Embryonic facial prominence (tissue), 1 donor: Measurements from ENCODE around the gene SCAF11.
"Not testable (repeated sequence)": the region's sequence is repeated elsewhere in the genome, so short reads cannot be mapped to it uniquely, and the experiment has no call there.

Source experiments
- DNase-seq: peaks from one replicate; pipeline ENCODE4 v3.0.0-alpha.2; 2016; ENCODE audit errors: extremely low spot score

SCAF11 gene, protein sequence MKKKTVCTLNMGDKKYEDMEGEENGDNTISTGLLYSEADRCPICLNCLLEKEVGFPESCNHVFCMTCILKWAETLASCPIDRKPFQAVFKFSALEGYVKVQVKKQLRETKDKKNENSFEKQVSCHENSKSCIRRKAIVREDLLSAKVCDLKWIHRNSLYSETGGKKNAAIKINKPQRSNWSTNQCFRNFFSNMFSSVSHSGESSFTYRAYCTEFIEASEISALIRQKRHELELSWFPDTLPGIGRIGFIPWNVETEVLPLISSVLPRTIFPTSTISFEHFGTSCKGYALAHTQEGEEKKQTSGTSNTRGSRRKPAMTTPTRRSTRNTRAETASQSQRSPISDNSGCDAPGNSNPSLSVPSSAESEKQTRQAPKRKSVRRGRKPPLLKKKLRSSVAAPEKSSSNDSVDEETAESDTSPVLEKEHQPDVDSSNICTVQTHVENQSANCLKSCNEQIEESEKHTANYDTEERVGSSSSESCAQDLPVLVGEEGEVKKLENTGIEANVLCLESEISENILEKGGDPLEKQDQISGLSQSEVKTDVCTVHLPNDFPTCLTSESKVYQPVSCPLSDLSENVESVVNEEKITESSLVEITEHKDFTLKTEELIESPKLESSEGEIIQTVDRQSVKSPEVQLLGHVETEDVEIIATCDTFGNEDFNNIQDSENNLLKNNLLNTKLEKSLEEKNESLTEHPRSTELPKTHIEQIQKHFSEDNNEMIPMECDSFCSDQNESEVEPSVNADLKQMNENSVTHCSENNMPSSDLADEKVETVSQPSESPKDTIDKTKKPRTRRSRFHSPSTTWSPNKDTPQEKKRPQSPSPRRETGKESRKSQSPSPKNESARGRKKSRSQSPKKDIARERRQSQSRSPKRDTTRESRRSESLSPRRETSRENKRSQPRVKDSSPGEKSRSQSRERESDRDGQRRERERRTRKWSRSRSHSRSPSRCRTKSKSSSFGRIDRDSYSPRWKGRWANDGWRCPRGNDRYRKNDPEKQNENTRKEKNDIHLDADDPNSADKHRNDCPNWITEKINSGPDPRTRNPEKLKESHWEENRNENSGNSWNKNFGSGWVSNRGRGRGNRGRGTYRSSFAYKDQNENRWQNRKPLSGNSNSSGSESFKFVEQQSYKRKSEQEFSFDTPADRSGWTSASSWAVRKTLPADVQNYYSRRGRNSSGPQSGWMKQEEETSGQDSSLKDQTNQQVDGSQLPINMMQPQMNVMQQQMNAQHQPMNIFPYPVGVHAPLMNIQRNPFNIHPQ (N-terminal part only)

GRCh38 chr12:45990468-45991283 lies at the start of gene SCAF11:
Gene SCAF11 (minus strand): TSS chr12:45990574. CDS start chr12:45964167, 26,407 bp downstream.
- peak; percentile 99 for DNase-seq

DNA sequence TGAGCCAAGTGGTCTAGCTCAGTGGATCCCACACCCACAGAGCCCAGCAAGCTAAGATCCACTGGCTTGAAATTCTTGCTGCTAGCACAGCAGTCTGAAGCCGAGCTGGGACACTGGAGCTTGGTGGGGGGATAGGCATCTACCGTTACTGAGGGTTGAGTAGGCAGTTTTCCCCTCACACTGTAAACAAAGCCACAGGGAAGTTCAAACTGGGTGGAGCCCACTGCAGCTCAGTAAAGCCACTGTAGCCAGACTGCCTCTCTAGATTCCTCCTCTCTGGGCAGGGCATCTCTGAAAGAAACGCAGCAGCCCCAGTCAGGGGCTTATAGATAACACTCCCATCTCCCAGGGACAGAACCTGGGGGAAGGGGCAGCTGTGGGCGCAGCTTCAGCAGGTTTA lies 46.7 kb upstream of the SCAF11 start:
- not testable (repeated sequence) for DNase-seq

- no peak for DNase-seq
Measured at GRCh38 chr12:46027172-46027571, 36.8 kb upstream of the SCAF11 start.

DNA sequence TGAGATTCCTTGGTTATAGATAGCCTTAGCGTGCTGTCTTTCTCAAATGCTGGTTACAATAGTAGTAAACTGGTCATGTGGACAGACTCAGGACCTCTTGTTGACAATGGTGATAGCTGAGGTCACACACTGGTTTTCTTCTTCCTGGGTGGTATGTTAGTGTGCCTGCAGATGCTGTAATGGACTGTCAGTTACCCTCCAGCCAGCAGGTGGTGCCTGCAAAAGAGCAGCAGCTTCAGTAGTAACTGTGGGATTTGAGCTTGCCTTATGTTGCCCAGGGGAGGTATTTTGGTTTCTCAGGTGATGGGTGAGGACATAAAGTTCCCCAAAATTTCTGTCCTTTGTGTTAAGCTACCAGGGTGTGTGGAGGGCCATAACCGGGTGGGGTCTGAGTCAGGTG lies 33.7 kb upstream of the SCAF11 start:
- DNase-seq, result no peak

DNA sequence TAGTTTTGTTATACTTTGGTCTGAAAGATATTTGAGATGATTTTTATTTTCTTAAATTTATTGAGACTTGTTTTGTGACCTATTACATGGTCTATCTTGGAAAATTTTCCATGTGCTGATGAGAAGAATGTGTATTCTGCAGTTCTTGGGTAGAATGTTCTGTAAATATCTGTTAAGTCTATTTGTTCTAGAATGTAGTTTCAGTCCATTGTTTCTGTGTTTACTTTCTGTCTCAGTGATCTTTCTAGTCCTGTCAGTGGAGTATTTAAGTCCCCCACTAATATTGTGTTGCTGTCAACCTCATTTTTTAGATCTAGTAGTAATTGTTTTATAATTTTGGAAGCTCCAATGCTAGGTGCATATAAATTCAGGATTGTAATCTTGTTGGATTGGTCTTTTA lies 30.4 kb upstream of the SCAF11 start:
- no peak for DNase-seq

DNA sequence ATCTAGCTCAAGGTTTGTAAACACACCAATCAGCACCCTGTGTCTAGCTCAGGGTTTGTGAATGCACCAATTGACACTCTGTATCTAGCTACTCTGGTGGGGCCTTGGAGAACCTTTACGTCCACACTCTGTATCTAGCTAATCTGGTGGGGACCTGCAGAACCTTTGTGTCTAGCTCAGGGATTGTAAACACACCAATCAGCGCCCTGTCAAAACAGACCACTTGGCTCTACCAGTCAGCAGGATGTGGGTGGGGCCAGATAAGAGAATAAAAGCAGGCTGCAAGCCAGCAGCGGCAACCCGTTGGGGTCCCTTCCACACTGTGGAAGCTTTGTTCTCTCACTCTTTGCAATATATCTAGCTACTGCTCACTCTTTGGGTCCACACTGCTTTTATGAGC lies 28.3 kb upstream of the SCAF11 start:
- not testable (repeated sequence) for DNase-seq

DNA sequence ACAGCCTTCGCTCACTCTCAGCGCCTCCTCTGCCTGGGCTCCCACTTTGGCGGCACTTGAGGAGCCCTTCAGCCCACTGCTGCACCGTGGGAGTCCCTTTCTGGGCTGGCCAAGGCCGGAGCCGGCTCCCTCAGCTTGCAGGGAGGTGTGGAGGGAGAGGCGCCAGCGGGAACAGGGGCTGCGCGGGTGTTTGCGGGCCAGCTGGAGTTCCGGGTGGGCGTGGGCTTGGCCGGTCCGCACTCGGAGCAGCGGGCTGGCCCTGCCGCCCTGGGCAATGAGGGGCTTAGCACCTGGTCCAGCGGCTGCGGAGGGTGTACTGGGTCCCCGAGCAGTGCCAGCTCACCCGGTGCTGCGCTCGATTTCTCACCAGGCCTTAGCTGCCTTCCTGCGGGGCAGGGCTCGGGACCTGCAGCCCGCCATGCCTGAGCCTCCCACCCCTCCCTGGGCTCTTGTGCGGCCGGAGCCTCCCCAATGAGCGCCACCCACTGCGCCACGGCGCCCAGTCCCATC lies 27.5 kb upstream of the SCAF11 start:
- DNase-seq, result not testable (repeated sequence)

DNA sequence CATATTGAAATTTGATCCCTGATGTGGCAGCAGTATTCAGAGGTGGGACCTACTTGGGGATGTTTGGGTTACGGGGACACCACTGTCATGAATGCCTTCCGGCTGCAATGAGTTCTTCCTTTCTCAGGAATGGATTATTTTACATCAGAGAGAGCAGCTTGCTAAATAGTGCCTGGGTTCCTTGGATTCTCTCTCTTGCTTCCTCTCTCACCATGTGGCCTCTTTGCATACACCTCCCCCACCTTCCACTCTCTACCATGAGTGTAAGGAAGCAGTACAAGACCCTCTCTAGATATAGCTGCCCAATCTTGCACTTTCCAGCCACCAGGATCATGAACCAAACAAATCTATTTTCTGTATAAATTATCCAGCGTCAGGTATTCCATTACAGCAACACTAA lies 15.4 kb upstream of the SCAF11 start:
- DNase-seq, result no peak

- DNase-seq, result no peak
Measured at GRCh38 chr12:46005151-46005797, 14.9 kb upstream of the SCAF11 start.

DNA sequence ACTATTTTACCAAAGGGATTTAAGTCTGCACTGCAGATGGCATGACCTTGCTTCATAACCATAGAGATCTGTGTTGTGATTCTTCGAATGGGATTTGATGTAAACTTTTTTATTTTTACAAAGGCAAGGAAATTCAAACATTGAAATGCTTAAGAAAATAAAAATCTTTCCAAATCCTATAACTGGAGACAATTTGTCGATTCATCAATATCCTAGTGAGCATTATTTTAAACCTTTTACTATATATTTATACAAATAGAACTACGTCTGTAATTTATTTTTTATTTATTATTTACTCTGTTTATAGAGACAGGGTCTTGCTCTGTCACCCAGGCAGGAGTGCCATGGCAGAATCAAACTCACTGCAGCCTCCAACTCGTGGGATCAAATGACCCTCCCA lies 14.3 kb upstream of the SCAF11 start:
- no peak for DNase-seq

- not testable (repeated sequence) for DNase-seq
Measured at GRCh38 chr12:46000076-46000475, 9.7 kb upstream of the SCAF11 start.

- DNase-seq, result no peak
Measured at GRCh38 chr12:45994736-45995135, 4.4 kb upstream of the SCAF11 start.

- DNase-seq, result peak; percentile 40
Measured at GRCh38 chr12:45991284-45992249, 1.2 kb upstream of the SCAF11 start.

DNA sequence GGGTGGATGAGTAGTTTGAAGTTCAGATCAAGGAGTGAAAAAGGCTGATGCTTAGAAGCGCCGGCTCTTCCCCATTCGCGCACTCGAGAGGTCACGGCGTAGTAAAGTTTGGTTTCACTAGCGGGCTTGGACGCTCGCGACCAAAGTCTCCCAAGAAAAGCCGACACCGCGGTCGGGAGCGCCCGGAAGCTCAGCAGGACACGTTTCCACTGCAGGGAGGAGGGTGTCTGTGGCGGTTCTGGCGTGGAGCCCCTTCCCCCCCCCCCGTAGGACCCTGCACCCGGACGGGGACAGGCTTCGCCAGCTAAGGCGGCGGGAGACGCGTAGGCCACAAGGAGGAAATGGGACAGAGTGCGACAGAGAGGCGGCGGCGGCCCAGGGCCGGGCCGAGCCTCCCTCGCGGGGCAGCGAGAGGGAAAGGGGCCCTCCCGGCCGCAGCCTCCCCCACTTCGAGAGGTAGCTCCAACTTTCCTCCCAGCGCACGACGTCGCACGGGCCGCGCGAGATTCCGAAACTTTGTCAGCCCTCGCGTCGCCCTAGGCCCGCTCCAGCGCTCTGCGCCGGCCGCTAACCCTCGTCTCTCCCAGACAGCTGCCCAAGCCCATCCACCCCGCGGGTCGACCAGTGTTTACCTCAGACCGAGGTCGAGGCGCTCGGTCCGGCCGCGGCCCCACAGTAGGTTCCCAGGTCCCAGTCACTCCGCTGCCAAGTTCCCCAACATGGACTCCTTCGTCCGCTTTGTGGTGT lies 480 bp downstream of the SCAF11 start:
- DNase-seq, result peak; percentile 19

GRCh38 chr12:45989287-45989686 lies 1.1 kb downstream of the SCAF11 start:
- no peak for DNase-seq

DNA sequence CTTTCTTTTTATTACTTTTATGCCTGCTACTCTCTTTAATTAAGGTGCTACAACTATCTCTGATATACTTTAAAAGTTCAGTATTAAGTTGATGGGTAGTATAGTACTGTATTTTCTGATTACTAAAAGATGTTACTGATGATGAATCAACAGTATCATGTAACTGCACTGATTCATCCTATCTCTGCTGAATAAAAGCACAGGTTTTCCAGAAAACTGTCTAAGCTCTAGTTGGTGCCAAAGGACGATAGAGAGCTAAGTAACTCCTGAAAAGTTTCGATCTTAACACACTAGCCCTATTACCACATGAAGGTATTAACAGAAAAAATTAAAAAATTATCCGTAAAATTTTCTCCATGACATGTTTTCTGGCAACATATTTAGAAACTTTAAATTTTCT lies 2.1 kb downstream of the SCAF11 start:
- no peak for DNase-seq

DNA sequence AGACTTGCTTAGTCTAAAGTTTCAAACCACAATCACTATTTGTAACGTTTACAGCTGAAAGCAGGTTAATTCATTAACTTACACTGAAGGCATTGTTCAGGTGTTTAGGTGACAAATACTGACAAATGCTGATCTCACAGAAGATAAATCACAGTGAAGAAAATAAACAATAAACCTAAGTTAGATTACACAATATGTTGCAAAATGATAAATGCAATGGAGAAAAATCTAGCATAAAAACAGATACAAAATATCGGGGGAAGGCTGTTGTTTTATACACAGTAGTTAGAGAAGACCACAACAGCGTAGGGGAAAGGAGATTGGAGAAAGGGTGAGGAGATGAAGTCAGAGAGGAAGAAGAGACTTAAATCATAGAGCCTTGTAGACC lies 3.0 kb downstream of the SCAF11 start:
- DNase-seq, result no peak

DNA sequence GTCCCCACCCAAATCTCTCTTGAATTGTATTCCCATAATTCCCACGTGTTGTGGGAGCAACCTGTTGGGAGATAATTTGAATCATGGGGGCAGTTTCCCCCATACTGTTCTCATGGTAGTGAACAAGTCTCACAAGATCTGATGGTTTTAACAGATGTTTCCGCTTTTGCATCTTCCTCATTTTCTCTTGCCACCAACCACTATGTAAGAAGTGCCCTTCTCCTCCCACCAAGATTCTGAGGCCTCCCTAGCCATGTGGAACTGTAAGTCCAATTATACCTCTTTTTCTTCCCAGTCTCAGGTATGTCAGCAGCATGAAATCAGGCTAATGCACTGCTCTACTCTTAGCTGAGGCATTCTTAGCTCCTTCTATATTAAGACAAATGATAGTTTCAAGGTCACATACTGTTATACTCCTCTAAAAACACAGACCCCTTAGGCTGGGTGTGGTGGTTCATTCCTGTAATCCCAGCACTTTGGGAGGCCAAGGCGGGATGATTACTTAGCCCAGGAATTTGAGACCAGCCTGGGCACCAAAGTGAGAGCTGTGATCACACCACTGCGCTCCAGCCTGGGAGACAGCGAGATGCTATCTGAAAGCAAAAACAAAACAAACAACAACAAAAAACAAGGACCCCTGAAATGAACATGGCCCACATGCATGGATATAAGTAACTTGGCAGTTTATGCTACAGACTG lies 3.6 kb downstream of the SCAF11 start:
- no peak for DNase-seq
